Keratinocyte (primary cell): ENCODE results near the gene CDHR3.

Experiments used
- CTCF ChIP-seq, 3 experiments: IDR thresholded peaks in 1 of 3; conservative IDR thresholded peaks in 1 of 3; optimal IDR thresholded peaks in 1 of 3; 2 replicates in 2 of 3; 3 replicates in 1 of 3; pipeline versions ENCODE3 to v1.5.1; 2011; ENCODE audit warnings: low read length in 3 of 3, mild to moderate bottlenecking in 3 of 3, moderate library complexity in 2 of 3, control low read depth in 1 of 3, inconsistent platforms in 1 of 3; ENCODE audit not compliant: insufficient read depth in 2 of 3; ENCODE audit errors: extremely low read depth in 1 of 3
- EZH2 ChIP-seq: IDR thresholded peaks from one replicate; pipeline ENCODE4 v1.6.1; 2012; ENCODE audit warnings: inconsistent platforms, mild to moderate bottlenecking, low read length, moderate library complexity

GRCh38 chr7:106068538-106068961 is 105.5 kb downstream of the CDHR3 start:
- TF ChIP-seq CTCF (optimal IDR thresholded peaks at IDR 0.05 in 1 of 3, IDR thresholded peaks at IDR 0.05 in 1 of 3, conservative IDR thresholded peaks at IDR 0.05 in 1 of 3; ENCODE audit: extremely low read depth in 1 of 3, insufficient read depth in 2 of 3, low read length in 3 of 3) (no peak), EZH2 (no peak)
